Glutamatergic neuron (in vitro differentiated cells): ENCODE results near the gene TNNC2. TPM values are rescaled to one million over a fixed set of nuclear protein-coding genes. Genes with fewer than 3 reads are reported as not detected.

Experiments
- DNase-seq: peaks from one replicate; pipeline ENCODE4 v3.0.0; 2022
- H3K27ac Mint-ChIP-seq: one replicate; pipeline ENCODE4 v1.8.0; 2020; ENCODE audit warnings: mild to moderate bottlenecking, mixed read lengths, inconsistent platforms; ENCODE audit not compliant: unreplicated experiment
- H3K27me3 Mint-ChIP-seq: one replicate; pipeline ENCODE4 v1.8.0; 2020; ENCODE audit warnings: mild to moderate bottlenecking, moderate library complexity, mixed read lengths, inconsistent platforms; ENCODE audit not compliant: unreplicated experiment
- H3K36me3 Mint-ChIP-seq: one replicate; pipeline ENCODE4 v1.8.0; 2020; ENCODE audit warnings: mild to moderate bottlenecking, mixed read lengths, inconsistent platforms; ENCODE audit not compliant: unreplicated experiment
- H3K4me1 Mint-ChIP-seq: one replicate; pipeline ENCODE4 v1.8.0; 2020; ENCODE audit warnings: mild to moderate bottlenecking, low read depth, mixed read lengths, inconsistent platforms; ENCODE audit not compliant: unreplicated experiment
- H3K4me3 Mint-ChIP-seq: one replicate; pipeline ENCODE4 v1.8.0; 2020; ENCODE audit warnings: mild to moderate bottlenecking, mixed read lengths, inconsistent platforms; ENCODE audit not compliant: unreplicated experiment
- H3K9me3 Mint-ChIP-seq: one replicate; pipeline ENCODE4 v1.8.0; 2020; ENCODE audit warnings: mild to moderate bottlenecking, moderate library complexity, mixed read lengths, inconsistent platforms; ENCODE audit not compliant: unreplicated experiment
- CTCF ChIP-seq: fragments of 200-600 bp; sonication (generic); IDR thresholded peaks from one replicate; pipeline ENCODE4 v1.5.0; 2021; ENCODE audit not compliant: partially characterized antibody, unreplicated experiment
- total RNA-seq: library from RNA; stranded (reverse); fragmentation: NEBNext Ultra II Directional; extraction: Animal tissue kit (Norgen Biotek cat#: 25700); gene quantifications from one replicate; pipeline ENCODE4 v1.2.1, GENCODE V29; 2021; ENCODE audit not compliant: unreplicated experiment

TNNC2 gene
- total RNA-seq, 1 donor from 2014 or later, result 0.64 TPM

- Mint-ChIP-seq H3K36me3 (no peaks in the 10 kb centered on the region), H3K27ac (no peak overlapping the region), H3K4me1 (no peaks in the 10 kb centered on the region), H3K27me3 (peaks cover 2% of the 10 kb centered on the region), H3K9me3 (no peaks in the 10 kb centered on the region), H3K4me3 (no peak overlapping the region)
- no peak for TF ChIP-seq CTCF
- DNase-seq, result no peak
Measured at GRCh38 chr20:45780159-45780558, 47.0 kb downstream of the TNNC2 start.

GRCh38 chr20:45779011-45779915, 47.8 kb downstream of the TNNC2 start:
- DNase-seq, result no peak
- Mint-ChIP-seq H3K4me1 (no peaks in the 10 kb centered on the region), H3K36me3 (no peaks in the 10 kb centered on the region), H3K4me3 (no peak overlapping the region), H3K27me3 (peaks cover 2% of the 10 kb centered on the region), H3K27ac (no peak overlapping the region), H3K9me3 (no peaks in the 10 kb centered on the region)
- TF ChIP-seq CTCF, result no peak

- Mint-ChIP-seq H3K4me1 (peaks cover 4% of the 10 kb centered on the region), H3K9me3 (no peaks in the 10 kb centered on the region), H3K36me3 (no peaks in the 10 kb centered on the region), H3K4me3 (no peak overlapping the region), H3K27me3 (peaks cover under 1% of the 10 kb centered on the region), H3K27ac (no peak overlapping the region)
- no peak for TF ChIP-seq CTCF
- DNase-seq, result no peak
Measured at GRCh38 chr20:45776931-45777330, 50.2 kb downstream of the TNNC2 start.

GRCh38 chr20:45775411-45775810, 51.7 kb downstream of the TNNC2 start:
- peak overlapping the region; percentile 52 for H3K27ac Mint-ChIP-seq
- peaks cover 2% of the 10 kb centered on the region for H3K9me3 Mint-ChIP-seq
- no peaks in the 10 kb centered on the region for H3K27me3 Mint-ChIP-seq
- no peak for DNase-seq
- no peak overlapping the region for H3K4me3 Mint-ChIP-seq
- H3K36me3 Mint-ChIP-seq, result no peaks in the 10 kb centered on the region
- H3K4me1 Mint-ChIP-seq, result peaks cover 8% of the 10 kb centered on the region
- no peak for TF ChIP-seq CTCF

- no peak overlapping the region for H3K4me3 Mint-ChIP-seq
- peak overlapping the region; percentile 52 for H3K27ac Mint-ChIP-seq
- H3K4me1 Mint-ChIP-seq, result peaks cover 8% of the 10 kb centered on the region
- no peak for DNase-seq
- no peaks in the 10 kb centered on the region for H3K27me3 Mint-ChIP-seq
- H3K36me3 Mint-ChIP-seq, result no peaks in the 10 kb centered on the region
- no peak for TF ChIP-seq CTCF
- H3K9me3 Mint-ChIP-seq, result peaks cover 2% of the 10 kb centered on the region
Measured at GRCh38 chr20:45774945-45775344, 52.2 kb downstream of the TNNC2 start.
